Muscle of back (tissue), 11 donors: ENCODE results near the gene RARS2. TPM values are rescaled to one million over a fixed set of nuclear protein-coding genes. Genes with fewer than 3 reads are reported as not detected.
"Not testable (repeated sequence)": the region's sequence is repeated elsewhere in the genome, so short reads cannot be mapped to it uniquely, and the experiment has no call there.

Experiments
- DNase-seq, 3 donors: peaks; one replicate each; pipeline versions ENCODE4 v3.0.0 to v3.0.0-alpha.2; 2013
- polyA plus RNA-seq, 10 donors: library from polyadenylated mRNA; unstranded; fragments of 120-200 nt; gene quantifications; one replicate each; pipeline ENCODE4 v1.2.1, GENCODE V29; 2013; ENCODE audit not compliant: insufficient read length in 10 of 10

Gene RARS2
- polyA plus RNA-seq, 10 donors: 38.2 to 55.2 (median 46.7) TPM

- peak in 2 of 3 donors; percentile 3 to 6 for DNase-seq
Observed at GRCh38 chr6:87504441-87504840, 85.3 kb downstream of the RARS2 start.

GRCh38 chr6:87501809-87502572 lies 87.8 kb downstream of the RARS2 start:
- no peak for DNase-seq

GRCh38 chr6:87498048-87498447 lies 91.7 kb downstream of the RARS2 start:
- no peak for DNase-seq

- no peak for DNase-seq
Observed at GRCh38 chr6:87494761-87495422, 94.9 kb downstream of the RARS2 start.

- DNase-seq: not testable (repeated sequence)
Observed at GRCh38 chr6:87489326-87489725, 100.5 kb downstream of the RARS2 start.

GRCh38 chr6:87487555-87487954 lies 102.2 kb downstream of the RARS2 start:
- DNase-seq: no peak

- DNase-seq: no peak
Observed at GRCh38 chr6:87484491-87484890, 105.3 kb downstream of the RARS2 start.

- DNase-seq: peak in 1 of 3 donors; percentile 22
Observed at GRCh38 chr6:87483929-87484328, 105.9 kb downstream of the RARS2 start.

- no peak for DNase-seq
Observed at GRCh38 chr6:87482366-87482765, 107.4 kb downstream of the RARS2 start.

GRCh38 chr6:87481931-87482330 lies 107.9 kb downstream of the RARS2 start:
- no peak for DNase-seq

GRCh38 chr6:87473419-87473903 lies 116.3 kb downstream of the RARS2 start:
- peak in 1 of 3 donors; percentile 2 for DNase-seq

- peak; percentile 80 to 97 (median 91) for DNase-seq
Observed at GRCh38 chr6:87472525-87473418, 117.0 kb downstream of the RARS2 start, which contains the start of gene SLC35A1. SLC35A1 (plus strand) TSS chr6:87472974; CDS start chr6:87473004, 30 bp downstream.

GRCh38 chr6:87465051-87465450 lies 124.7 kb downstream of the RARS2 start:
- no peak for DNase-seq

Other genes with a start within 250 kb of the RARS2 start
- 1 to 10 TPM in 8 of 10 donors, under 1 TPM in 2; 0.81 to 2.6 (median 1.4) TPM for gene C6orf163, start 245.2 kb downstream of the RARS2 start, polyA plus RNA-seq
- under 1 TPM in 5 of 10 donors, not detected in 5; 0.14 to 0.45 (median 0.19) TPM for gene CFAP206, start 182.0 kb downstream of the RARS2 start, polyA plus RNA-seq
- gene SLC35A1, start 117.0 kb downstream of the RARS2 start, polyA plus RNA-seq: 10 to 100 TPM; 16.4 to 23.8 (median 19.7) TPM
- 10 to 100 TPM; 20.5 to 31.4 (median 27.7) TPM for gene ORC3, start 148 bp upstream of the RARS2 start, polyA plus RNA-seq
- 10 to 100 TPM; 35.6 to 45.7 (median 41.5) TPM for gene AKIRIN2, start 112.2 kb upstream of the RARS2 start, polyA plus RNA-seq